Hepatocyte (in vitro differentiated cells): ENCODE results near the gene DUSP2. TPM values are rescaled to one million over a fixed set of nuclear protein-coding genes. Genes with fewer than 3 reads are reported as not detected.

ENCODE experiments used
- DNase-seq: peaks from one replicate; pipeline ENCODE4 v3.0.0-alpha.2; 2016; ENCODE audit warnings: low spot score
- H2AFZ ChIP-seq: fragments of 200-600 bp; sonication (generic); 2 replicates; pipeline ENCODE4 v1.6.0; 2016; ENCODE audit warnings: antibody characterized with exemption, mild to moderate bottlenecking
- H3K27ac ChIP-seq: fragments of 200-600 bp; sonication (generic); 2 replicates; pipeline ENCODE4 v1.5.1; 2016; ENCODE audit warnings: mild to moderate bottlenecking
- H3K27me3 ChIP-seq: fragments of 200-600 bp; sonication (generic); 2 replicates; pipeline ENCODE4 v1.6.1; 2016
- H3K36me3 ChIP-seq: fragments of 200-600 bp; sonication (generic); replicated peaks from 2 replicates; pipeline ENCODE4 v1.5.1; 2016; ENCODE audit warnings: low read depth; ENCODE audit not compliant: insufficient read depth
- H3K4me1 ChIP-seq: fragments of 200-600 bp; sonication (generic); 2 replicates; pipeline ENCODE4 v1.5.1; 2016; ENCODE audit warnings: mild to moderate bottlenecking, moderate library complexity; ENCODE audit not compliant: insufficient read depth
- H3K4me2 ChIP-seq: fragments of 200-600 bp; sonication (generic); 2 replicates; pipeline ENCODE4 v1.6.0; 2016
- H3K4me3 ChIP-seq: fragments of 200-600 bp; sonication (generic); 2 replicates; pipeline ENCODE4 v1.5.1; 2016; ENCODE audit warnings: mild to moderate bottlenecking
- H3K79me2 ChIP-seq: fragments of 200-600 bp; sonication (generic); 2 replicates; pipeline ENCODE4 v1.6.0; 2017; ENCODE audit warnings: mild to moderate bottlenecking
- H3K9me2 ChIP-seq: fragments of 200-600 bp; sonication (generic); replicated peaks from 2 replicates; pipeline ENCODE4 v1.6.0; 2017; ENCODE audit warnings: mild to moderate bottlenecking; ENCODE audit not compliant: insufficient read depth
- H3K9me3 ChIP-seq: fragments of 200-600 bp; sonication (generic); 2 replicates; pipeline ENCODE4 v1.5.1; 2016; ENCODE audit warnings: low read depth, mild to moderate bottlenecking
- H4K20me1 ChIP-seq: fragments of 200-600 bp; sonication (generic); 2 replicates; pipeline ENCODE4 v1.6.0; 2016; ENCODE audit warnings: mild to moderate bottlenecking; ENCODE audit not compliant: insufficient read depth, poor library complexity, severe bottlenecking
- EZH2 ChIP-seq: fragments of 200-600 bp; sonication (generic); IDR thresholded peaks from 2 replicates; pipeline ENCODE4 v1.6.1; 2016; ENCODE audit warnings: antibody characterized with exemption, mild to moderate bottlenecking, borderline replicate concordance
- EZH2phosphoT487 ChIP-seq: fragments of 200-600 bp; sonication (generic); IDR thresholded peaks from one replicate; pipeline ENCODE4 v1.6.1; 2018; ENCODE audit warnings: antibody characterized with exemption, mild to moderate bottlenecking, low read depth, moderate library complexity; ENCODE audit not compliant: unreplicated experiment, severe bottlenecking
- WGBS: methylation state at CpG from one replicate; pipeline ENCODE4 v1.1.6; 2016; ENCODE audit warnings: low lambda C conversion rate; ENCODE audit errors: missing lambda C conversion rate; 5-methylcytosine and 5-hydroxymethylcytosine counted together
- polyA plus RNA-seq: library from polyadenylated mRNA; unstranded; fragments of >200 nt; fragmentation: Nextera tagmentation; extraction: Ambion mirVana; gene quantifications from 2 replicates; pipeline ENCODE4 v1.2.1, GENCODE V29; 2016
- total RNA-seq: library from RNA; depleted of rRNA; stranded (reverse); fragments of >200 nt; gene quantifications from 2 replicates; pipeline ENCODE4 v1.2.3, GENCODE V29; 2014
- TF ChIP-seq, protein P1 (sequence below): fragments of 200-600 bp; sonication (generic); IDR thresholded peaks from 2 replicates; pipeline ENCODE4 v1.5.1; 2016; ENCODE audit warnings: antibody characterized with exemption, mild to moderate bottlenecking; ENCODE audit not compliant: poor library complexity

DUSP2 gene
- total and polyA plus RNA-seq, 2 experiments from 2014 or later, result 11.3 to 24.0 TPM

DNA sequence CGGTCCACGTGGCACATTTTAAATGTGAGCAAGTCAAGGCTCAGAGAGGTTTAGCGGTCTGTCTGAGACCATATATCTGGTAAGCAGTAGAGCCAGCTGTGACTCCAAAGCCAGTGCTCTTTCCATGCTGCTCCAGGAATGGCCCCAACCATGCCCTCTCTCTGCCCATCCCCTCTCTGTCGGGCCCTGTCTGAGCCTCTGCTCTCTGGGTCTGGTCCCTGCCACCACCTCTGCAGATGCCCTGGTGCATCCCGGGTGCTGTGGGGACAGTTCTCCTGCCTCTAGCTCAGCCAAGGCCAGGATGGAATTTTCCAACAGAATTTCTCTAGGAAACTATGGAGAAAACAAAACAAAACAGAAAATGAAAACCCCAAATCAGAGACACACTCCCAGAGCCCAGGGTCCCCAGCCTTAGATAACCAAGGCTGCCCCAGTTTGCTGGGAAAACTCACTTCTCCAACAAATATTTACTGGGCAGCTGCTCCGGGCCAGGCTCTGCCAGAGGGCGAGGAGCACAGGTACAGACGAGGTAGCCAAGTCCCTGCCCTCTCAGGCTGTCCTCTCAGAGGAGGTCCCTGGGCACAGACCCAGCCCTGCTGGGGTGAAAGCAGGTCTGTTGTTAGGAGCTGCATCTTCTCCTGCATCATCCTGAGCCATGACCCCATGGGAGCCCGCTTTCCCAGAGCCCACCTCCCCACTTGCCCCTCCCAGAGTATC, 38.1 kb downstream of the DUSP2 start:
- 82% methylated on average over 8 of the region's 9 CpGs for WGBS
- Histone ChIP-seq H3K4me2 (no peak overlapping the region), H3K79me2 (no peaks in the 10 kb centered on the region), H3K9me3 (no peaks in the 10 kb centered on the region), H3K4me3 (no peak overlapping the region), H3K36me3 (no peaks in the 10 kb centered on the region), H3K27ac (no peak overlapping the region), H3K4me1 (peaks cover 12% of the 10 kb centered on the region), H4K20me1 (no peaks in the 10 kb centered on the region), H2AFZ (no peak overlapping the region), H3K9me2 (no peaks in the 10 kb centered on the region), H3K27me3 (no peaks in the 10 kb centered on the region)
- no peak for TF ChIP-seq EZH2
- TF ChIP-seq EZH2phosphoT487, result no peak
- TF ChIP-seq, protein P1, sequence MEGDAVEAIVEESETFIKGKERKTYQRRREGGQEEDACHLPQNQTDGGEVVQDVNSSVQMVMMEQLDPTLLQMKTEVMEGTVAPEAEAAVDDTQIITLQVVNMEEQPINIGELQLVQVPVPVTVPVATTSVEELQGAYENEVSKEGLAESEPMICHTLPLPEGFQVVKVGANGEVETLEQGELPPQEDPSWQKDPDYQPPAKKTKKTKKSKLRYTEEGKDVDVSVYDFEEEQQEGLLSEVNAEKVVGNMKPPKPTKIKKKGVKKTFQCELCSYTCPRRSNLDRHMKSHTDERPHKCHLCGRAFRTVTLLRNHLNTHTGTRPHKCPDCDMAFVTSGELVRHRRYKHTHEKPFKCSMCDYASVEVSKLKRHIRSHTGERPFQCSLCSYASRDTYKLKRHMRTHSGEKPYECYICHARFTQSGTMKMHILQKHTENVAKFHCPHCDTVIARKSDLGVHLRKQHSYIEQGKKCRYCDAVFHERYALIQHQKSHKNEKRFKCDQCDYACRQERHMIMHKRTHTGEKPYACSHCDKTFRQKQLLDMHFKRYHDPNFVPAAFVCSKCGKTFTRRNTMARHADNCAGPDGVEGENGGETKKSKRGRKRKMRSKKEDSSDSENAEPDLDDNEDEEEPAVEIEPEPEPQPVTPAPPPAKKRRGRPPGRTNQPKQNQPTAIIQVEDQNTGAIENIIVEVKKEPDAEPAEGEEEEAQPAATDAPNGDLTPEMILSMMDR, result no peak
- no peak for DNase-seq

DNA sequence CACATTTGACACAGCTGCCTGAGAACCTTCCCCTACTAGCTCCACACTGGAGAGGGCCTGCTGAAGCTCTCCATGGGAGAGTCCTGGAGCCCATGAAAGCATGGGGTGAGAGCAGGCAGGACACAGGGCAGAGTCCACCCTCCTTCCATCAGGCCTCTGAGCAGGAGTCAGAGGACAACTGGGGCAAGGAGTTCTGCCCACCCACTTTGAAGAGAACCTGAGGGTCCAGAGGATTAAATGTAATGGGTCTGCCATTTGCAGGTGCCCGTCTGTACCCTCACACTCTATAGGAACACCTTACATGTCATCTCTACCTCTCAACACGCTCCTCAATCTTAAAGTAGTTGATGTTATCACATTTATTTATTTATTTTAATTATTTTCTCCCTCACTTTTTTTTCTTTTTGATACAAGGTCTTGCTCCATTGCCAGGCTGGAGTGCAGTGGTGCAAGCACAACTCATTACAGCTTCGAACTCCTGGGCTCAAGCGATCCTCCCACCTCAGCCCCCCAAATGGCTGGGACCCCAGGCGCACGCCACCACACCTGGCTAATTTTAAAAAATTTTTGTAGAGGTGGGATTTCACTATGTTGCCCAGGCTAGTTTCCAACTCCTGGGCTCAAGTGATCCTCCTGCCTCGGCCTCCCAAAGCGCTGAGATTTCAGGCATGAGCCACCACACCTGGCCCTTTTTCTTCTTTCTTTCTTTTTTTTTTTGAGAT, 39.1 kb downstream of the DUSP2 start:
- Histone ChIP-seq H2AFZ (no peak overlapping the region), H3K4me3 (no peak overlapping the region), H4K20me1 (no peaks in the 10 kb centered on the region), H3K4me2 (no peak overlapping the region), H3K27ac (no peak overlapping the region), H3K9me3 (no peaks in the 10 kb centered on the region), H3K9me2 (no peaks in the 10 kb centered on the region), H3K27me3 (no peaks in the 10 kb centered on the region), H3K4me1 (peaks cover 12% of the 10 kb centered on the region), H3K79me2 (no peaks in the 10 kb centered on the region), H3K36me3 (no peaks in the 10 kb centered on the region)
- no peak for DNase-seq
- 98% methylated on average over 8 of the region's 8 CpGs for WGBS
- no peak for TF ChIP-seq EZH2
- no peak for TF ChIP-seq EZH2phosphoT487

DNA sequence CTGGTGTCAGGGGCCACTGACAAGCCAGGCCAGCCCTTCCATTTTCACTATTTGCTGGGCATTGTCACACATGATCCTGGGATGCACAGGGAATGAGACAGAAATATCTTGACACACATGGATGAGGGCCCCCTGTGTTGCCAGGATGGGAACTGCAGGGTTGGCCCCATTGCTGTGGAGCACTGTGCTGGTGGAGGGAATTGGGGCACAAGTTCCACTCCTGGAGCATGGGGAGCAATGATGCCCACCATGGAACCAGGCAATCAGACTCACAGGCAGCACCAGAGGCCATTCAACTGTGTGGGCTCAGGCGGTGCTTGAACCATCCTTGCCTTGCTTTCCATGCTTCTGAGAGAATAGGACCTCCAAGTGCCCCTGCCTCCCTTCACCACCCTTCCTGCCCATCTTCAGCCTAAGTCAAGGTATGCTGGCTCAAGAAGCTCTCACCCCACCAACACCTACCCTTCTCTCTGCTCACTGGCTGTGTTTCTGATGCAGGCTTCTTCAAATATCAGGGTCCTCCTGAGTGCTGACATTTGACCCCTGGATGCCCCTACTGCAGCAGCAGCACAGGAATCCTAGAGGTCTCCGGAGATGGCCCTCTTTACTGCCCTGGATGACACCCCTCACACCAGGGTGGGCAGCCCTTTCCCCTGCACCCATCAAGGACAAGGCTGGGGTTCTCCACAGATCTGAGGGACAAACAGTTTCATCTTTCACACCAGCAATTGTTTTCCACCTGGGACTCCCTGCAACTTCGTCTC, 39.9 kb downstream of the DUSP2 start:
- Histone ChIP-seq H3K4me2 (no peak overlapping the region), H3K4me3 (no peak overlapping the region), H2AFZ (no peak overlapping the region), H4K20me1 (no peaks in the 10 kb centered on the region), H3K27ac (no peak overlapping the region), H3K79me2 (no peaks in the 10 kb centered on the region), H3K9me3 (no peaks in the 10 kb centered on the region), H3K4me1 (peaks cover 12% of the 10 kb centered on the region), H3K27me3 (no peaks in the 10 kb centered on the region), H3K36me3 (no peaks in the 10 kb centered on the region), H3K9me2 (no peaks in the 10 kb centered on the region)
- 91% methylated on average over 3 of the region's 3 CpGs for WGBS
- DNase-seq, result no peak
- TF ChIP-seq EZH2 (no peak), EZH2phosphoT487 (no peak)
- TF ChIP-seq, protein P1, result no peak
